NCI-H2107 treated with DMSO at 0.1 percent for 48 hours (cell line): Measurements from ENCODE around the gene CLCN6.
"Not testable (repeated sequence)": the region's sequence is repeated elsewhere in the genome, so short reads cannot be mapped to it uniquely, and the experiment has no call there.

Experiments used
- DNase-seq: peaks from one replicate; lab custom pipeline; 2025; ENCODE audit not compliant: unreplicated experiment; lab: John Stamatoyannopoulos, UW

CLCN6 gene

DNA sequence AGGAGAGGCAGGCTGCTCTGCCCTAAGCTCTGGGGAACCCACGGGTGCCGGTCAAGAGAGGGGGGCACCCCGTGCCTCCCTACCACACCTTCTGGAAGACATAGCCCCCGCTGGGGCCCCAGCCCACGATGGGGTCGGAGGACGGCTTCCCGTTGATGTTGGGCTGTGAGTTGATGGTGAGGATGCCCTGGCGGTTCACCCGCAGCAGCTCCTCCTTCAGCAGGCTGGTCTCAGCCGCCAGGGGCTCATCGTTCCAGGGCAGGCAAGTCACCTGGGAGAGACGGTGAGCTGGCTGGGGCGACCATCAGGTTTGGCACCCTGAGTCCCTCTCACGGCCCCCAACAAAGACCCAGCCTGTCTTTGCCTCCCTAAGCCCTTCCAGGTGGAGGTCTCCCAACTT lies 12.2 kb upstream of the CLCN6 start:
- DNase-seq, result no peak

DNA sequence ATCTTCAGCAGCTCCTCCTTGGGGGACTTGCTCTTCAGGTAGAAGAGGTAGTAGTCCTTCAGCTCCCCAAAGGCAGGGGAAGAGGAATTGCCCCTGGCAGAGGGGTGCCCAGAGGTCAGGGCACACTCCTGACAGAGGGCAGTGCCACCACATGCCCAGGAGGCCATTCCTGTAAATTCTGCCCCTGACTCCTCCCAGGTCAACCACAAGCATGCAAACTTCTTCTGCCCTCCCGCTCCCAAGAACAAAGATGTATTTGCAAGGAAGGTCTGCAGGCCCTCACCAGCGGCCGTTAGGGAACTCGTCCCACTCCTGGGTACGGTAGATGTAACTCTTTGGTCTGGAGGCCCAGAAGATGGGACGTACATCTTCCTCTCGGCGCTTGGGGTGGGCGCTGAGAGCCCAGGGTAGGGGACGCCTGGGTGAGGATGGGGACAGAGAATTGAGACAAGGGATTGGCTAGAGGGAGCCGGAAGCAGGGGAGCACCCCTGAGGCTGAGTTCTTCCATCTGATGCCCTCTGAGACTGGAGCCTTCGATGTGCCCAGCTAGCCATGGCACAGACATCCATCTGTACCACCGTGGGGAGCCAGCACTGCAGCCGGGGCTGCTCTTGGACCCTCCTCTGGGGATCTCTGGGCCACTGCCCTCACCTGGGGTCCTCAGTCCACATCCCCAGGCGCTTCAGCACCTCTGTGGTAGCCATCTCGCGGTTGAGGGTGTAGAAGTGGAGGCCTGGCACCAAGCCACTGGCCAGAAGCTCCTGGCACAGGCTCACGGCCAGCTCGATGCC lies 11.3 kb upstream of the CLCN6 start:
- no peak for DNase-seq

DNA sequence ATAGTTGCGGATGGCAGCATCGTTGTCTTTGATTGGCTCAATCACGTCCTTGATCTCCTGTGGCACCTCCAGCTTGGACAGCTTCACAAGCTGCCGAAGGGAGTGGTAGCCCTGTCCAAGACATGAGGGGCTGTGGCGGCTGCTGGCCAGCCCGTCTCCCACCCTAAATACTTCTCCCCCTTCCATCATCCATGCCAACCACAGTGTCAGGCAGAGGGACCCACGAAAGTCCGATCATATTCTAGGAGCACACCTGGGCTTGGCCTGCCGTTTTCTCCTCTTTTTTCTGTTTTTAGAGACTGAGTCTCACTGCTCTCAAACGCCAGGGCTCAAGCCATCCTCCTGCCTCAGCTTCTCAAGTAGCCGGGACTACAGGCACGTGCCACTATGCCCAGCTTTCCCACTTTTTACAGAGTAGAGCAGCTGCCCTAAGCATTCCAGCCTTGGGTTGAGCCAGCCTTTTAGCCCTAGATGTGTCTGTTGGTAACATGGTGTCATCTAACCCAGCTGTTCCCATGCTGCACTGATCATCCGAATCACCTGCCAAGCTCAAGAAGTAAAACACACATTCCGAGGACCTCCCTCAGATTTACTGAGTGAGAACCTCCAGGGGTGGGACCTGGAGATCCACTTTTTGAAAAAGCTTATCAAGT lies 10.6 kb upstream of the CLCN6 start:
- no peak for DNase-seq

DNA sequence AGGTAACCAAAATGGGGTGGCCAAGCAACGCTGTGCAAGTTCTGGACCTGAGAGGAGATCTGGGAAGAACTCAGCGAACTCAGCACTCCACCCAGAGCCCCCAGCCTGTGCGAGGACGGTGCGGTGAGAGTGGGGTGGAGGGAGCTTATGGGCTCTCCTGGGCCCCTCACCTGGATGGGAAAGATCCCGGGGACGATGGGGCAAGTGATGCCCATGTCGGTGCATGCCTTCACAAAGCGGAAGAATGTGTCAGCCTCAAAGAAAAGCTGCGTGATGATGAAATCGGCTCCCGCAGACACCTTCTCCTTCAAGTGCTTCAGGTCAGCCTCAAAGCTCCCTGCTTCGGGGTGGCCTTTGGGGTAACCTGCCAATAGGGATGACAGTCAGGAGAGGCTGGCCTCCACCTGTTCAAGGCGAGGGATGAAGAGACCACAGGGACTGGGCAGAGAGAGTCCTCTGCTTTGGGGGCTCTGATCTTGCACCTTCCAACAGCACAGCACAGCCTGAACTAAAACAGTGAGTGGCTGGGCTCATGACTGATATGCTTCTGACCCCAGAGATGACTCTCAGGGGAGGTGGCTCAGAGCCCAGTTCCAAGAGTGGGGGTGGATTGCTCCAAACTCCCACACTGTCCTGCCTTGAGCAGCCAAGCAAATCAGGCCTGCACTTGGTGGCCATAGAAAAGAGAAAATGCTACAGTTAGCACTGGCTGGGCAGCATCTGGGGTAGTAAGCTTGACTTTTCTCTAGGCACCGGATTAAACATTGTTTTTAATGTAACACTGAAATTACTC lies 9.8 kb upstream of the CLCN6 start:
- no peak for DNase-seq

DNA sequence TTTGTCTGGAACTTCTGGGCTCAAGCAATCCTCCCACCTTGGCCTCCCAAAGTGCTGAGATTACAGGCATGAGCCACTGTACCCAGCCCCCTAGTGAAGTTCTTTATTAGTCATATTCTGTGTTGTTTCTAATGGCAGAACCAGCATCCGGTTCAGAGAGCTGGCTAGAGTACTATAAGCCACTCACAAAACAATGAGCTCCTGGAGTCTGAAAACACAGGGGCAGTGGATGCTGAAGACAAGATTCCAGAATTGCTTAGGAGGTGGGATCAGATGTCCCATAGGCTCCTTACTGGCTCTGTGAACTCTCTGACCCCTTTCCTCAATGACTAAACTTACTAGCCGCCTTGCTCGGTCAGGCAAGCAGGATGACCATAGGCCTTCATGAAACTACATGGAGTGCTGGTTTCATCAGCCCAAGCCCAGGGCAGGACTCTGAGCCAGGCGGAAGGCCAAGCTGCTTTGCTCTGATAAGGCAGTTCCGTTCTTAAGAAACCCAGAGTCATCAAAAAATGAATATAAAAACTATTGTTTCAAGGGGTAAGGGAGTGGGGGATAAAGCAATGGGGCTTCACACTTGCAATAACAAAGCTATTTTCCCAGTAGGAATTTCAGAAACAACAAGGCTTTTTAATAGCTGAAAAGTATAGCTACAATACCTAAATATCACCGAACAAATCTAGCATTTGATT lies 8.3 kb upstream of the CLCN6 start:
- DNase-seq, result no peak

DNA sequence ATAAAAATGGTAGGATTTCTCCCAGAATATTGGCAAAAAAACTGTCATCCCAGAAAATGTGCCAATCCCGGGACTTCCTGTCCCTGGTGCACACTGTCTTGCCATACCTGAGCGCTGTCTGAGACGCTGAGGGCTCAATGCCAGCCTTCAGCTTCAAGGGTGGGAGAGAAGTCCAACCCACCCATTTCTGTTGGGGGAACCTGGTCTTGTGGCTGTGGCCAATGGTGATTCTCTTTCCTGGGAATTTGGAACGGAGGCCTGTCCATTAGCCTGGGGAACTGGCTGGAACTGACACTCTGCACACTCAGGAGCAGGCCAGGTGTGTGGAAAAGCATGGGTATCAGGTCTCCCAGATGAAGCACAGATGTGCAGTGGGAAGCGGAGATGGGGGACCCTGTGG lies 6.9 kb upstream of the CLCN6 start:
- DNase-seq, result no peak

DNA sequence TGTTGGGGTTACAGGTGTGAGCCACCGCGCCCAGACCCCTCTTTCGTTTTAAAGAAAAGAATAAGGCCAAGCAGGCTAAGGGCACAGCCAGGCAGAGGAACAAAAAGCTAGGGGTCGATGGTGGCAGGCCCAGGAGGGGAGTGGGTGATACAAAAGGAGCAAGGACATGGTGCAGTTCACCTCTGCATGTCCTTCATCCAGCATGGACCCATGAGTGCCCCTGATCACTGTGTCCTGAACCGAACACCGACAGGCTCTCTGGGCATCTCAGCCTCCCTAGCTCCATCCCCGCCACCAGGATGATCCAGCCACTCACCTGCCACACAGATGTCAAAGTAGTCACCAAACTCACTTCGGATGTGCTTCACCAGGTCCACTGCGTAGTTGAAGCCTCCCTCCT lies 6.1 kb upstream of the CLCN6 start:
- DNase-seq, result no peak

DNA sequence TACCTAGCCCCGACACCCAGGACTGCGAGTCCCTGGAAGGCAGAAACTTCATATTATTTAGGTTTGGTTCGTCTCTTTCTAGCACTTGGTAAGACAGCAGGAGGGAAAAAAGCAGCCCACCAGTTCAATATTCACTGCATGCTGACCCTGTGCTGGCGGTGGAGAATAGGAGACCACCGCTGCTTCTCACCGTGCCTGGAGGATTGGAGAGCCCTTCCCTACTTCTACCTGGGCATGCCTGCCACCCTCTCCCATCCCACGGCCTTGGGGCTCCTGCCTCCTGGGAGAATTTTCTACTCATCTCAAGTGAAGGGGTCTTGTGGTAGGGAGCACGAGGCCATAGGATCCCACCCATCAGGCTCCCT lies 5.6 kb upstream of the CLCN6 start:
- no peak for DNase-seq

DNA sequence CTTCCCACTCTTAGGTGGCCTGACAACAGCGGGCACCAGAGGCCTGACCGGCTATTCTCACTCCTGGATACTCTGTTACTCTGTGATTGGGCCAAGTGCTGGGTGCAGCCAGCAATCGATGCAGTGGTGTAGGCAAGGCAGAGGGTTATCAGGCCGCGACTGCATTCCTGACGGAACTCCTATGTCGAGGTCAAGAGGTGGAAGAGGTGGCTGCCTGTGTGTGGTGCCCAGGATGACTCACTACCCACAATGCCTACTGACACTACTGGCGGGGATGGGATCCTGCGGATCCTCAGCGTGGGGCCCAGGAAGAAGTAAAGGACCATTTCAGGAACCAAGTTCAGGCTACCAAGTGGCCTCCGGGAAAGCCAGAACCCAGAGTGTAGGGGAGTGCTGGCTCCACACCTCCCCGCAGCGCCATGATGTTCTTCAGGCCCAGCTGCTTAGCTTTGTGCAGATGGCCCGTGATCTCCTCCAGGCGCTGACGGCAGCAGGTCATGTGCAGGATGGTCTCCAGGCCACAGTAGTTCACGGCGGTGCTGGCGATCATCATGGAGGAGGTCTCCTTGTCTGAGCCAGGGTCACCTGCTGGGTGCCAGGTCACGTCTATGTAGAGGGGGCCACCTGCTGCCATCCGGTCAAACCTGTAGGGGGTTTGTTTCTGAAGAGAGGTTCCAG lies 5.1 kb upstream of the CLCN6 start:
- no peak for DNase-seq

DNA sequence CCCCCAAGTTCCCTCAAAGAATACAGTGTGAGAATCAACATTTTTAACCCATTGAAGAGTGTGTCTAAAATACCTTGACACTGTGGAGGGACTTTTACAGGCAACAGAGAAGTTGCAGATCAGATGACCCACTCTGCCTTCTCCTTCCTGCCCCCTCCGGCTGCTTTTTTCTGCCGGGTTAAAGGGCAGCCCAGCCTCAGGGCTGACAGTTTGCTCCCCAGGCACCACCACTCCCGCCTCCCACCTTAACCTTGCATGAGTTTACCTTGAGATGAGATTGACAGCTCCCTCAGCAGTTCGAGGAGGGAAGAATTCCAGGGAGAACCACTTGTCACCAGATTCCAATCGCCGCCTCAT lies 3.4 kb upstream of the CLCN6 start:
- no peak for DNase-seq

DNA sequence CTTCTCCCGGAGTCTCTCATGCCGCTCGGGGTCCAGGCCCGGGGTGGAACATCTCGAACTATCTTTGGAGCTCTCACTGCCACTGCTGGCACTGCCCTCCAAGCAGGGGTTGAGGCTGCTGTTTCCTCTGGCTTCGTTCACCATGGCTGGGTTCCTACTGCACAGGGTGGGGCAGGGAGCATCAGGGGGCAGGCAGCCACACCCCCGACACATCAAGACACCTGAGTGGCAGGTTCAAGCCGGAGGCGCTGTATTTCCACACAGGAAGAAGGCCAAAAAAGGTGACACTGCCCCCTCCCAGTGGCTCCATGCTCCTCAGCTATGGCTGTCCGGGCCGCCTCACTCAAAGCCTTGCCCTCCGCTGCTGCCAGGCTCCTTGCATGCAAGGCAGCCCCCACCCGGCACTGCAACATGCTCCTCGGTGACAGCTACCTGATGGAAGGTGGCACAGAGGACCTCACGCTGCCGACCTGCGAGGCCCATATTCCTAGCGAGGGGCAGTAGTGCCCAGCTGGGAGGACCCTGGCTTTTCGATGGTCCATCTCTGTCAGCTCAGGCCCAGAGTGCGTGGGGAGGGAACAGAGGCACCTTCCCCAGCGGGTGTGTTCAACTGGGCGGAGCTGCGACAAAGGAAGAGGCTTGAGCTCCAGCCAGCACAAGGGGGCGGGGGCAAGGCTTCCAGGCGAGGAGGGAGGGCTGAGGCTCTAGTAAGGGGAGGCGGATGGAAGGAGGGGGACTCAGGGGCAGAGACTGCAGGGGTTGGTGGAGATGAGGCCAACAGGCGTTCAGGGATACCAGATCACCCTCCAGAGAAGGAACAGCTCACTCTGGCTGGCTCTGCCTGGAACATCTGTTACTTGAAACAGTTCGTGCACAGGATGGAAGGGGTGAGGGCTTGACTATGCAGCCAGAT lies 2.8 kb upstream of the CLCN6 start:
- DNase-seq, result peak; percentile 81

DNA sequence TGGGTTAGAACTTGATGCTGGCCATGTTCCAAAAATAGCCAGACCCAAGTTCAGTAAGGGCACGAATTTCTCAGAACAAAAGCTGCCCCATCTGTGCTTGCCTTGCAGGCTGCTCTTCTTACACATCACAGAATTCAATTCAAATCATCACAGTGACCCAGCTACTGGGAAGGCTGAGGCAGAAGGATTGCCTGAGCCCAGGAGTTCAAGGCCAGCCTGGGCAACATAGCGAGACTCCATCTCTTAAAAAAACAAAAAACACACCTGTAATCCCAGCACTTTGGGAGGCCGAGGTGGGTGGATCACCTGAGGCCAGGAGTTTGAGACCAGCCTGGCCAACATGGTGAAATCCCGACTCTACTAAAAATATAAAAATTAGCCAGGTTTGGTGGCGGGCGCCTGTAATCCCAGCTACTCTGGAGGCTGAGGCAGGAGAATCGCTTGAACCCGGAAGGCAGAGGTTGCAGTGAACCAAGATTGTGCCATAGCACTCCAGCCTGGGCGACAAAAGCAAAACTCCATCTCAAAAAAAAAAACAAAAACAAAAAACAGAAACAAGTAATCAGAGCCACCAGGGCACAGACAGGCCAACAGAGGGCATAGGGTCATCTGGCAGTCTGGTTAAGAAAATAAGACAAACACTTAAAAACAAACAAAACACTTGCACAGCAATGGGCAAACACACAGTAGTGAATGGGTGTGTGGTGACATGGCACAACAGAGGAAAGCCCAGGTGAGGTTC lies 1.9 kb upstream of the CLCN6 start:
- DNase-seq, result not testable (repeated sequence)

DNA sequence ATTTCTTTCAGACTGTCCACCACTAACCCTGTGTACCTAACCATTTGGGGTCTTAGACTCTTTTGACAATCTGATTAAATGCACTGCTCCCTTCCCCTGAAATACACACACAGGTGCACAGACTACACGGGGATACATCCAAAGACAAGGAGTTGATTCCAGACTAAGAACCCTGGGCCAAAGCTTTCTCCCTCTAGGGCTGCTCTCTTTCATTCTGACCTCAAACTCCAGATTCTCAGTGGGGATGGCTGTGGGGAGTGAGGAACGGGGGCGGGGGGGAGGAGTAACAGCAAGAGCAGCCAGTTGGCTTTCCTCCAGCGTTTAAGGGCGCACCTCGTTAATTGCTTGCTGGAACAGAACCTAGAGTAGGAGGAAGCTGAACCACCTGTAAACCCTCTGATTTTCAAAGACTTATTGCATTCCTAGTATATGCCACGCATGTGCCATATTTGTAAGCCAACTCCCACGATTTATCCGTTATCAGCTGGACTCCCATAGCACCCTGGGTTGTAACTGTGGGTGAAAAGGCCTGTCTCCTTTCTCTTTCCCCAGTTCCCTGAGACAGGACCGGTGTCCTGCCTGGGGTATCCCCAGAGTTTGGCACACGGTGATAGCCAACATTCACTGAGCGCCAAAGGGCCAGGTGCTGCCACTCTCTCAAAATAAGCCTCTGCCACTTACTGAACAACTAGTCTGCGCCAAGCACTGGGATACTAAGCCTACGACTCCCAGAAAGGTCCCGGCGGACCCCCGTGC lies 1.1 kb upstream of the CLCN6 start:
- peak; percentile 42 for DNase-seq

DNA sequence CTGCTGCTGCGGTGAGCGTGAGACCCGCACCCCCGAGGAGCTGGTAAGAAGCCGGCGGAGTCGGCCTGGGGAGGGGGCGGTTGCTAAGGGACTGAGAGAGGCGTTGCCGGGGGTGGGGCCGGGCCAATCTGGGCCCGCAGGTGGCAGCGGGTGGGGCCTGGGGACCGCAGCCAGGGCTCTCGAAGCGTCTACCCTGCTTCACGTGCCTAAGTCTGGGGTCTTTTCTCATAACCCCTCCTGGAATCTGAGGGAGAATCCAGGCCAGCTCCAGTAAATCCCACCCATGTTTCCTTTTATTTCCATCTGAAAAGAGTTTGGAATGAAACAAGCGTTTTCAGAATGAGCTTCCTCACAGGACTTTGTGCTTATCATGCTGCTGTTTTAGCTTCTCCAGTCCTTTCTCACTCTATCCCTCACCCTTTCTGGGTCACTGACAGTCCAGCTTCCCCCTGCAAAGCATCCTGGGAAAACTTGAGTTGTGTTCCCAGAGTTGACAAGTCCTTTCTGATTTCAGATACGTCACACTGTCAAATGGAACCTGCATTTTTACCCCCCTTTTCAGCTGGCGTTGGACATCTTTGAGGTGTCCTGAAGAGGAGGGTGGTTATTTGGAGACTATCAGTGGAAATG lies 431 bp downstream of the CLCN6 start:
- DNase-seq, result peak; percentile 61

DNA sequence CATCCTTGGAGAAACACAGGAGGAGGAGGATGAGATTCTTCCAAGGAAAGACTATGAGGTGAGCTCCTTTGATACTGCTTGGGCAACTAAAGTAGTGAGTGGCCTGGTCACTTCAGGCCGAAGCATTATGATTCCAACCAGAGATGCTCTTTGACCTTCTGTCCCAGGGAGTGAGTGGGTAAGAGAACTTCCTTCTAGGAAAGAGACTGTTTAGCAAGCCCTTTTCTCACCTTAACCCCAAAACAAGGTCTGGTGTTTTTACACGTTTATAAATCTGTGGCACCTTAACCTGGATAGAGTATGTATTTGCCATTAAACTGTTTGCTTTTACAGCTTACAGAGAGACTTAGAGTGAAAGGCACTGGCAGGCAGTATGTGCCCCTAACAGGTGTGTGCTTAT lies 1.1 kb downstream of the CLCN6 start:
- no peak for DNase-seq

DNA sequence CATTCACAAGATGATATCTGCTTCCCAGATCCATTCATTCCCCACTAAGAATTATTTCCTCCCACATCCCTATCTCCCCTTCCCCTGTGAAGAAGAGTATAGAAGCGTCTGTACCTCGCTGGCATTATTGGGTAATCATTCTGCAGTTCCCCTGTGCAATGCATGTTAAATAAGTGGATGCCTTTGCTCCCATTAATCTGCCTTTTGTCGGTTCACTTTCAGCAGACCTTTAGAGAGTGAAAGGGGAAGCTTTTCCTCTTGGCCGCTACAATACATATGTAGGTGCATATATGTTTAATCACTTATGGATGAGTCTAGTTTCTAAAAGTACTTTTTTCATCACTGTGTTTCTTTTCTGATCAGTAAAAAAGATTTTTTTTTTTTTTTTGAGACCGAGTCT lies 7.0 kb downstream of the CLCN6 start:
- no peak for DNase-seq

DNA sequence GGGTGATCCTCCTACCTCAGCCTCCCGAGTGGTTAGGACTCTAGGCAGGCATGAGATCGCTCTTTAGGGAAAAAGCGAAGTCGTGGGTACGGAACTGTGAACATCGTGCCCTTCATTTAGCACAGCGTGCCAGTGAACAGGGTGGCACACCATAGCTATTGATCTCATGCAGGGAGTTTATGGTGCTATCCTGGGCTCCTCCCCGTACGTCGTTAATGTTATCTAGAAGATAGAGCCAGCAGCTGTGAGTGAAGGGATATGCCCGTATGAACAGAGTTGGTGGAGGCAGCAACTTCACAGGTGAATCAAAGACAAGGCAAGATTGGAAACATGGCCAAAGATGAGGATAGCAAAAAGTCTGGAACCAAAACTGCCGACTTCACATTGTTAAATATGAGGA lies 11.2 kb downstream of the CLCN6 start:
- DNase-seq, result no peak

DNA sequence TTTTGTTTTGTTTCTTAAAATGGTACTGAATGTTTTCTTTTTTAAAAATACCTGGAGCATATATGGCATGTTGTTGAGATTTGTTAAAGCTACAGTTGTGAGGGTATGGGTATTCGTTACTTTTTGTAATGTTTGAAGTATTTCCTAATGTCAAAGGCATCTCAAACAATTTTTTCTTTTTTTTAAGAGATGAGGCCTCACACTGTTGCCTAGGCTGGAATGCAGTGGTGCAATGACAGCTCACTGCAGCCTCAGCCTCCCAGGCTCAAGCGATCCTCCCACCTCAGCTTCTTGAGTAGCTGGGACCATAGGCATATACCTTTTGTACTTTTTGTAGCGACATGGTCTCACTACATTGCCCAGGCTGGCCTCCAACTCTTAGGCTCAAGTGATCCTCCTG lies 16.1 kb downstream of the CLCN6 start:
- no peak for DNase-seq
